Skeletal muscle satellite cell (primary cell): ENCODE measurements around the gene SOCS1.
"Not testable (repeated sequence)": the region's sequence is repeated elsewhere in the genome, so short reads cannot be mapped to it uniquely, and the experiment has no call there.

Experiments used
- H3K27me3 ChIP-seq: 2 replicates; pipeline ENCODE4 v1.7.0; 2013; ENCODE audit warnings: low read length; ENCODE audit not compliant: control insufficient read depth, insufficient read depth
- H3K36me3 ChIP-seq: 2 replicates; pipeline ENCODE4 v1.7.0; 2013; ENCODE audit warnings: mild to moderate bottlenecking, control low read depth, low read length; ENCODE audit not compliant: insufficient read depth
- H3K4me1 ChIP-seq: 2 replicates; pipeline ENCODE4 v1.7.0; 2013; ENCODE audit warnings: low read length; ENCODE audit not compliant: control insufficient read depth, insufficient read depth
- H3K4me2 ChIP-seq: 2 replicates; pipeline ENCODE4 v1.7.0; 2013; ENCODE audit warnings: mild to moderate bottlenecking, low read length
- H3K4me3 ChIP-seq: 2 replicates; pipeline ENCODE4 v1.7.0; 2013; ENCODE audit warnings: low read length
- H3K9ac ChIP-seq: 2 replicates; pipeline ENCODE4 v1.7.0; 2013; ENCODE audit warnings: mild to moderate bottlenecking, low read depth, low read length, moderate library complexity
- H3K9me3 ChIP-seq: replicated peaks from 2 replicates; pipeline ENCODE4 v1.7.0; 2013; ENCODE audit warnings: mild to moderate bottlenecking, control low read depth, low read length

The SOCS1 gene

DNA sequence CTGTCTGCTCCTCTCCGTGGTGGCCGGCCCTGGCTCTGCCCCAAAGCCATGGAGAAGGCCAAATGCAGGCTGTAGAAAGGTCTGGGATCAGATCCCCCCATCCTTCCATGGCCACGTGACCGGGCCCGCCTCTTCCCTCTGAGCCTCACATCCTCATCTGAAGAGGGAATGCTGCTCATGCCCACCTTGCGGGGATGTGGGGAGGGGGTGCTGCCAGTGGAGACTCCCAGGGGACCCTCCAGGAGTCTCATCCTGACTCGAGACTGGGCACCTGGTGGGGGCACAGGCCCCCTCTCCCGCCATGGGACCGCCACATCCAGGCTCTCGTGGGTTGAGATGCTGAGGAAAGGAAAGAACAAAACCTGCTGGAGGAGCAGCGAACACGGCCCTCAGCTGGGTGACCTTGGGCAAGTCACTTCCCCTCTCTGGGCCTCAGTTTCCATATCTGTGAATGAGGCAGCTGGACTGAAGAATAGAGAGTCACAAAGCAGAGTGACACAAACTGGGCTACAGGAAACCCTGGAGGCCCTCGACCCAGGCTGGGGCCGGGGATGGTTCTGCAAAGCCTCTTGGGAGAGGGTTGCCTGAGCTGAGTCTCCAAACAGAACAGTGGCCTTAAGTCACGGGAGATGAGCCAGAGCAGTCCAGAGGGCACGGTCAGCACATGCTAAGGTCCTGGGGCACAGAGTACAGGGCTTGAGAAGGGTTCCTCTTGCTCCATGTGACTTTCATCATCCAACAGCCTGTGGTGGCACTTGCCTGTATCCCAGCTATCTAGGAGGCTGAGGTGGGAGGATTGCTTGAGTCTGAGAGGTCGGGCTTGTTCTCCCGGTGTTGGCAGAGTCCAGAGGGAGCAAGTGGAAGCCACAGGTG is 30.1 kb downstream of the SOCS1 start:
- Histone ChIP-seq H3K4me2 (no peak overlapping the region), H3K27me3 (no peaks in the 10 kb centered on the region), H3K4me1 (peaks cover 7% of the 10 kb centered on the region), H3K9me3 (no peaks in the 10 kb centered on the region), H3K36me3 (no peaks in the 10 kb centered on the region), H3K4me3 (no peak overlapping the region), H3K9ac (no peak overlapping the region)

- Histone ChIP-seq H3K4me2 (peak overlapping the region; percentile 68), H3K27me3 (no peaks in the 10 kb centered on the region), H3K9ac (no peak overlapping the region), H3K36me3 (no peaks in the 10 kb centered on the region), H3K9me3 (no peaks in the 10 kb centered on the region), H3K4me1 (peaks cover 7% of the 10 kb centered on the region), H3K4me3 (no peak overlapping the region)
Observed at GRCh38 chr16:11224894-11225676, 30.9 kb downstream of the SOCS1 start.

DNA sequence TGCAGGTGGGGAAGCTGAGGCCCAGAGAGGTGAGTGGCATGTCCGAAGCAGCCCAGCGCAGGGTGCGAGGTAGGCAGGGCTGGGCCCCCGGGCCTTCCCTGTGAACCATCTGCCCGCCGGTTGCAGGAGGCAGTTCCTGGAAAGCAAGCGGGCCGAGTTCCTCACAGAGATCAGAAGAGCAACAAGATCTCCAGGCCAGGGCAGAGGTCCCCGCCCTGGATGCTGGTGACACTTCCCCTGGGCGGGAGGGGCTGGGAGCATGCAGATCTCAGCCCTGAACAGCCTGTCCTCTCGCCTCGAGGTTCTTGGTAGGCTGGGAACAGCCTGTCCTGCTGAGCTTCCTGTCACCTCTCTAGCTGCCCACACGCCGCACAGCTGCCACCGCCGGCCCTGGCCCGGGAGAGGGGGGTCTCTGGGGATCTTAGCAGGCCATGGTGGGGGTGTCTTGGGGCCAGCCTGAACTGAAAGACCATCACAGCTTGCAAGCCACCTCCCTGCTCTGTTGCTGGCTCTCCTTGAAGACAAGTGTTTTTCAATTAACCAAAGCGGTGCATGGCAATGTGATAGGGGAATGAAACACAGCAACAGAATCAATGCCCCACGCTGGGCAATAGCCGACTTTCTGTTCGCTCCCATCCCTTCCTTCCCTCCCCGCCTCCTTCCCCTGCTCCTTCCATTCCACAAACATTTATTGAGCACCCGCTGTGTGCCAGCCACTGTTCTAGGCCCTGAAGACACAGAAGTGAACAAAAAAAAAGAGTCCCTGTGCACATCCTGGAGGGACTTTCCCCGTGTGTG is 31.7 kb downstream of the SOCS1 start:
- H3K9me3 ChIP-seq = no peaks in the 10 kb centered on the region
- H3K9ac ChIP-seq = no peak overlapping the region
- no peaks in the 10 kb centered on the region for H3K27me3 ChIP-seq
- peak overlapping the region; percentile 68 for H3K4me2 ChIP-seq
- no peak overlapping the region for H3K4me3 ChIP-seq
- H3K36me3 ChIP-seq = no peaks in the 10 kb centered on the region
- peaks cover 7% of the 10 kb centered on the region for H3K4me1 ChIP-seq

- not testable (repeated sequence) for H3K36me3 ChIP-seq, H3K4me1 ChIP-seq, H3K9ac ChIP-seq, H3K27me3 ChIP-seq, H3K4me3 ChIP-seq, H3K9me3 ChIP-seq, H3K4me2 ChIP-seq
Observed at GRCh38 chr16:11220507-11220906, 35.5 kb downstream of the SOCS1 start.

- Histone ChIP-seq H3K4me2 (no peak overlapping the region), H3K9me3 (peaks cover 9% of the 10 kb centered on the region), H3K9ac (no peak overlapping the region), H3K4me3 (no peak overlapping the region), H3K27me3 (no peaks in the 10 kb centered on the region), H3K36me3 (no peaks in the 10 kb centered on the region), H3K4me1 (peaks cover 3% of the 10 kb centered on the region)
Observed at GRCh38 chr16:11219178-11219577, 36.8 kb downstream of the SOCS1 start.

GRCh38 chr16:11218604-11218962 is 37.4 kb downstream of the SOCS1 start:
- Histone ChIP-seq H3K4me2 (no peak overlapping the region), H3K9me3 (peaks cover 9% of the 10 kb centered on the region)

GRCh38 chr16:11217651-11218603 is 38.1 kb downstream of the SOCS1 start:
- Histone ChIP-seq H3K27me3 (peaks cover 1% of the 10 kb centered on the region), H3K4me3 (no peak overlapping the region), H3K4me2 (no peak overlapping the region), H3K36me3 (no peaks in the 10 kb centered on the region), H3K9ac (no peak overlapping the region), H3K4me1 (no peaks in the 10 kb centered on the region), H3K9me3 (peaks cover 9% of the 10 kb centered on the region)

More at GRCh38 chr16:11218604-11218962, 37.4 kb downstream of the SOCS1 start:
- H3K4me3 ChIP-seq = no peak overlapping the region
- no peaks in the 10 kb centered on the region for H3K36me3 ChIP-seq
- H3K4me1 ChIP-seq = no peaks in the 10 kb centered on the region
- H3K9ac ChIP-seq = no peak overlapping the region
- no peaks in the 10 kb centered on the region for H3K27me3 ChIP-seq

- Histone ChIP-seq H3K9me3 (peaks cover 9% of the 10 kb centered on the region), H3K4me1 (no peaks in the 10 kb centered on the region), H3K4me3 (no peak overlapping the region), H3K4me2 (no peak overlapping the region), H3K9ac (no peak overlapping the region), H3K36me3 (no peaks in the 10 kb centered on the region), H3K27me3 (peaks cover 14% of the 10 kb centered on the region)
Observed at GRCh38 chr16:11215935-11216556, 40.0 kb downstream of the SOCS1 start.

DNA sequence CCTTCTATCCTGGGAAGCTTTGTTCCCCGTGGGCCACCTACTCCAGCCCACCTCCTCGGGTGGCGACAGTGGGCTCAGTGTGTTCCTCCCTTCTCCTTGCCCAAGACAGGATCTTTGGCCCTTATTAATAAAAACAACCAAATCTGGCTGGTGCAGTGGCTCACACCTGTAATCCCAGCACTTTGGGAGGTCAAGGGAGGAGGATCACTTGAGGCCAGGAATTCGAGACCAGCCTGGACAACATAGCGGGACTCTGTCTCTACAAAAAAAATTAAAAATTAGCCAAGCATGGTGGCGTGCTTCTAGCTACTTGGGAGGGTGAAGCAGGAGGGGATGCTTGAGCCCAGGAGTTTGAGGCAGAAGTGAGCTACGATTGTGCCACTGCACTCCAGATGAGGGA is 42.2 kb downstream of the SOCS1 start:
- Histone ChIP-seq H3K27me3 (peaks cover 20% of the 10 kb centered on the region), H3K36me3 (no peaks in the 10 kb centered on the region), H3K9me3 (peaks cover 9% of the 10 kb centered on the region), H3K9ac (no peak overlapping the region), H3K4me2 (no peak overlapping the region), H3K4me1 (no peaks in the 10 kb centered on the region), H3K4me3 (no peak overlapping the region)

DNA sequence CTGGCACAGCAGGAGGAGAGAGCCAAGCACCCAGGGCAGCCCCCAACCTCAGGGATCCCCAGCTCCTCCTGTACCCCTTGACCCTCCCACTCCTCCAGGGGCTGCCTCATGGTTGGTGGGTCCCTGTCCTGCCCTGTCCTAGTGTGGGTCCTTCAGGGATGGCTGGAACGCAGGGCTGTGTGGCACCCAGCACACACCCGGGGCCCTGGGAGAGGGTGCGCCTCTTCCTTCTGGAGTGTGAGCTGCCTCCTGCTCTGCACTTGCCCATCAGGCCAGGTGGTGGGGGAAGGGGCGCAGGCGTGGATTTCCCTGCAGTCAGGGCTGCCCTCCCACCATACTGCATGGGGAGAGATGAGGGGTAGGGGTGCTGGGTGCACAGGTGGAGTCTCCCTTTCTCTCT is 42.6 kb downstream of the SOCS1 start:
- Histone ChIP-seq H3K9ac (no peak overlapping the region), H3K9me3 (peaks cover 9% of the 10 kb centered on the region), H3K4me1 (no peaks in the 10 kb centered on the region), H3K27me3 (peaks cover 20% of the 10 kb centered on the region), H3K4me3 (no peak overlapping the region), H3K4me2 (no peak overlapping the region), H3K36me3 (no peaks in the 10 kb centered on the region)
